ENCODE data around the gene CYB5D1.

Gene CYB5D1

DNA sequence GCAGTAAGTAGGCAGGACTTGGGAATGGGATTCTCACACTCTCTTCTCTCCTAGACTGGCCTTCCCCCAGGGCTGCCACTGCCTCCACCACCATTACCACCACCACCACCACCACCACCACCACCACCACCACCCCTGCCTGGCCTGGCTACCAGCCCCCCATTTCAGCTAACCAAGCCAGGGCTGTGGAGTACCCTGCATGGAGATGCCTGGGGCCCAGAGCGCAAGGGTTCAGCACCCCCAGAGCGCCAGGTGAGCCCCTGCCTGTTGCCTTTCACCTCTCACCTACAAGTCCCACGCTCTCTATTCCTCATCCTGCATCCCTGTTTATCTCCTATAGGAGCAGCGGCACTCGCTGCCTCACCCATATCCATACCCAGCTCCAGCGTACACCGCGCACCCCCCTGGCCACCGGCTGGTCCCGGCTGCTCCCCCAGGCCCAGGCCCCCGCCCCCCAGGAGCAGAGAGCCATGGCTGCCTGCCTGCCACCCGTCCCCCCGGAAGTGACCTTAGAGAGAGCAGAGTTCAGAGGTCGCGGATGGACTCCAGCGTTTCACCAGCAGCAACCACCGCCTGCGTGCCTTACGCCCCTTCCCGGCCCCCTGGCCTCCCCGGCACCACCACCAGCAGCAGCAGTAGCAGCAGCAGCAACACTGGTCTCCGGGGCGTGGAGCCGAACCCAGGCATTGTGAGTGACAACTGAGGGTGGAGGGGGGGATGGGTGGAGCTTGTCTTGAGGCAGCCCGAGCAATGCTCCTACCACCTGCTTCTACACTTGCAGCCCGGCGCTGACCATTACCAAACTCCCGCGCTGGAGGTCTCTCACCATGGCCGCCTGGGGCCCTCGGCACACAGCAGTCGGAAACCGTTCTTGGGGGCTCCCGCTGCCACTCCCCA lies 10.8 kb upstream of the CYB5D1 start:
- TF ChIP-seq, protein P1, sequence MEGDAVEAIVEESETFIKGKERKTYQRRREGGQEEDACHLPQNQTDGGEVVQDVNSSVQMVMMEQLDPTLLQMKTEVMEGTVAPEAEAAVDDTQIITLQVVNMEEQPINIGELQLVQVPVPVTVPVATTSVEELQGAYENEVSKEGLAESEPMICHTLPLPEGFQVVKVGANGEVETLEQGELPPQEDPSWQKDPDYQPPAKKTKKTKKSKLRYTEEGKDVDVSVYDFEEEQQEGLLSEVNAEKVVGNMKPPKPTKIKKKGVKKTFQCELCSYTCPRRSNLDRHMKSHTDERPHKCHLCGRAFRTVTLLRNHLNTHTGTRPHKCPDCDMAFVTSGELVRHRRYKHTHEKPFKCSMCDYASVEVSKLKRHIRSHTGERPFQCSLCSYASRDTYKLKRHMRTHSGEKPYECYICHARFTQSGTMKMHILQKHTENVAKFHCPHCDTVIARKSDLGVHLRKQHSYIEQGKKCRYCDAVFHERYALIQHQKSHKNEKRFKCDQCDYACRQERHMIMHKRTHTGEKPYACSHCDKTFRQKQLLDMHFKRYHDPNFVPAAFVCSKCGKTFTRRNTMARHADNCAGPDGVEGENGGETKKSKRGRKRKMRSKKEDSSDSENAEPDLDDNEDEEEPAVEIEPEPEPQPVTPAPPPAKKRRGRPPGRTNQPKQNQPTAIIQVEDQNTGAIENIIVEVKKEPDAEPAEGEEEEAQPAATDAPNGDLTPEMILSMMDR (IDR thresholded peaks at IDR 0.05; ENCODE audit: insufficient read depth, low read length, missing control alignments), result no peak
- no peak for DNase-seq (ENCODE audit: low read depth, low spot score)
- no peak overlapping the region for H3K4me3 ChIP-seq (ENCODE audit: low read depth, low read length)
- CTCF ChIA-PET, result interaction anchor here (1.1 to 7.0 kb wide), 6 partner anchors 12 to 104 kb away, joined by 3 to 36 read pairs (median 6); partner anchors contain the start of gene KDM6B
- POLR2A ChIA-PET, result interaction anchor here (0.9 kb wide), 1 partner anchor 13 kb away, joined by 3 read pairs; no protein-coding TSS in a partner anchor

GRCh38 chr17:7848131-7848579 lies 9.6 kb upstream of the CYB5D1 start:
- CTCF ChIA-PET, result interaction anchor here (0.9 to 2.1 kb wide), 4 partner anchors 9 to 105 kb away, joined by 3 to 6 read pairs (median 5); no protein-coding TSS in a partner anchor
- no peak for DNase-seq (ENCODE audit: low read depth, low spot score)
- H3K4me3 ChIP-seq (ENCODE audit: low read depth, low read length), result no peak overlapping the region
- POLR2A ChIA-PET, result interaction anchor here (0.9 kb wide), 1 partner anchor 14 kb away, joined by 3 read pairs; no protein-coding TSS in a partner anchor
- TF ChIP-seq, protein P1 (IDR thresholded peaks at IDR 0.05; ENCODE audit: insufficient read depth, low read length, missing control alignments), result no peak

GRCh38 chr17:7848739-7849129 lies 9.1 kb upstream of the CYB5D1 start:
- POLR2A ChIA-PET, result no interaction called here
- CTCF ChIA-PET, result interaction anchor here (1.1 to 2.8 kb wide), 8 partner anchors 10 to 141 kb away, joined by 3 to 28 read pairs (median 5); no protein-coding TSS in a partner anchor

DNA sequence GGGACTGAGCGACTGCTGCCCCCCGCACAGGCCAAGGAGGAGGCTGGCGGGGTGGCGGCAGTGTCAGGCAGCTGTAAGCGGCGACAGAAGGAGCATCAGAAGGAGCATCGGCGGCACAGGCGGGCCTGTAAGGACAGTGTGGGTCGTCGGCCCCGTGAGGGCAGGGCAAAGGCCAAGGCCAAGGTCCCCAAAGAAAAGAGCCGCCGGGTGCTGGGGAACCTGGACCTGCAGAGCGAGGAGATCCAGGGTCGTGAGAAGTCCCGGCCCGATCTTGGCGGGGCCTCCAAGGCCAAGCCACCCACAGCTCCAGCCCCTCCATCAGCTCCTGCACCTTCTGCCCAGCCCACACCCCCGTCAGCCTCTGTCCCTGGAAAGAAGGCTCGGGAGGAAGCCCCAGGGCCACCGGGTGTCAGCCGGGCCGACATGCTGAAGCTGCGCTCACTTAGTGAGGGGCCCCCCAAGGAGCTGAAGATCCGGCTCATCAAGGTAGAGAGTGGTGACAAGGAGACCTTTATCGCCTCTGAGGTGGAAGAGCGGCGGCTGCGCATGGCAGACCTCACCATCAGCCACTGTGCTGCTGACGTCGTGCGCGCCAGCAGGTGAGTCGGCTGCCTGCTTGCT lies 8.6 kb upstream of the CYB5D1 start:
- CTCF ChIA-PET, result interaction anchor here (1.0 to 3.3 kb wide), 9 partner anchors 8 to 141 kb away, joined by 3 to 40 read pairs (median 5); partner anchors contain the start of gene KDM6B
- no peak overlapping the region for H3K4me3 ChIP-seq (ENCODE audit: low read depth, low read length)
- POLR2A ChIA-PET, result no interaction called here
- DNase-seq (ENCODE audit: low read depth, low spot score), result no peak
- TF ChIP-seq, protein P1 (IDR thresholded peaks at IDR 0.05; ENCODE audit: insufficient read depth, low read length, missing control alignments), result no peak

More at GRCh38 chr17:7848739-7849129, 9.1 kb upstream of the CYB5D1 start:
- TF ChIP-seq, protein P1 (IDR thresholded peaks at IDR 0.05; ENCODE audit: insufficient read depth, low read length, missing control alignments), result no peak
- no peak for DNase-seq (ENCODE audit: low read depth, low spot score)
- H3K4me3 ChIP-seq (ENCODE audit: low read depth, low read length), result no peak overlapping the region

DNA sequence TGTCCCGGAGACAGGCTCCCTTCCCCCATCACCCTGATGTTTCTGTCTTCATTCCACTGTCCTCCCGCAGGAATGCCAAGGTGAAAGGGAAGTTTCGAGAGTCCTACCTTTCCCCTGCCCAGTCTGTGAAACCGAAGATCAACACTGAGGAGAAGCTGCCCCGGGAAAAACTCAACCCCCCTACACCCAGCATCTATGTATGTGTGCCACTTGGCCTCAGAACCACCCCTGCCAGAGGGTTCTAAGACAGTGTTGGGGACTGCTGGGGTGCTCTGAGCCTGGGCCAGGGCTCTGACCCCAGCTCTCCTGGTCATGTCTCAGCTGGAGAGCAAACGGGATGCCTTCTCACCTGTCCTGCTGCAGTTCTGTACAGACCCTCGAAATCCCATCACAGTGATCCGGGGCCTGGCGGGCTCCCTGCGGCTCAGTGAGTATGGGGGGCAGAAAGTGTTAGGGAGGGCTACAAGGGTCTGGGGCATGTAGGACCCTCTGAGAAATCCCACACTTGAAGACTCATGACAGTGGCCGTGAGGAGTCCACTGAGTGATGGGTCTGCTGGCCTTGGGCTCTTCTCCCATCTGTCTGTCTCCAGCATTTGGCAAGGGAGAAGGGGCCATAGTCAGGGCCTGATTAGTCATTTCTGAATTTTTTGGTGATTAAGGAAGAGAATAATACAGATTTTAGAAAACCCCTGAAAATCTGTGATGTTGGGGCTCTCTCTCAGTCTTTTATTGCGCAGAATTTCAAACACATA lies 7.9 kb upstream of the CYB5D1 start:
- TF ChIP-seq, protein P1 (IDR thresholded peaks at IDR 0.05; ENCODE audit: insufficient read depth, low read length, missing control alignments), result no peak
- CTCF ChIA-PET, result interaction anchor here (1.0 to 3.3 kb wide), 11 partner anchors 9 to 191 kb away, joined by 3 to 40 read pairs (median 3); partner anchors contain the start of gene KDM6B
- no peak overlapping the region for H3K4me3 ChIP-seq (ENCODE audit: low read depth, low read length)
- POLR2A ChIA-PET, result no interaction called here
- DNase-seq (ENCODE audit: low read depth, low spot score), result no peak

All from AG04449 (cell line).